ENCODE results near the gene PPEF1.

Gene PPEF1, protein sequence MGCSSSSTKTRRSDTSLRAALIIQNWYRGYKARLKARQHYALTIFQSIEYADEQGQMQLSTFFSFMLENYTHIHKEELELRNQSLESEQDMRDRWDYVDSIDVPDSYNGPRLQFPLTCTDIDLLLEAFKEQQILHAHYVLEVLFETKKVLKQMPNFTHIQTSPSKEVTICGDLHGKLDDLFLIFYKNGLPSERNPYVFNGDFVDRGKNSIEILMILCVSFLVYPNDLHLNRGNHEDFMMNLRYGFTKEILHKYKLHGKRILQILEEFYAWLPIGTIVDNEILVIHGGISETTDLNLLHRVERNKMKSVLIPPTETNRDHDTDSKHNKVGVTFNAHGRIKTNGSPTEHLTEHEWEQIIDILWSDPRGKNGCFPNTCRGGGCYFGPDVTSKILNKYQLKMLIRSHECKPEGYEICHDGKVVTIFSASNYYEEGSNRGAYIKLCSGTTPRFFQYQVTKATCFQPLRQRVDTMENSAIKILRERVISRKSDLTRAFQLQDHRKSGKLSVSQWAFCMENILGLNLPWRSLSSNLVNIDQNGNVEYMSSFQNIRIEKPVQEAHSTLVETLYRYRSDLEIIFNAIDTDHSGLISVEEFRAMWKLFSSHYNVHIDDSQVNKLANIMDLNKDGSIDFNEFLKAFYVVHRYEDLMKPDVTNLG

DNA sequence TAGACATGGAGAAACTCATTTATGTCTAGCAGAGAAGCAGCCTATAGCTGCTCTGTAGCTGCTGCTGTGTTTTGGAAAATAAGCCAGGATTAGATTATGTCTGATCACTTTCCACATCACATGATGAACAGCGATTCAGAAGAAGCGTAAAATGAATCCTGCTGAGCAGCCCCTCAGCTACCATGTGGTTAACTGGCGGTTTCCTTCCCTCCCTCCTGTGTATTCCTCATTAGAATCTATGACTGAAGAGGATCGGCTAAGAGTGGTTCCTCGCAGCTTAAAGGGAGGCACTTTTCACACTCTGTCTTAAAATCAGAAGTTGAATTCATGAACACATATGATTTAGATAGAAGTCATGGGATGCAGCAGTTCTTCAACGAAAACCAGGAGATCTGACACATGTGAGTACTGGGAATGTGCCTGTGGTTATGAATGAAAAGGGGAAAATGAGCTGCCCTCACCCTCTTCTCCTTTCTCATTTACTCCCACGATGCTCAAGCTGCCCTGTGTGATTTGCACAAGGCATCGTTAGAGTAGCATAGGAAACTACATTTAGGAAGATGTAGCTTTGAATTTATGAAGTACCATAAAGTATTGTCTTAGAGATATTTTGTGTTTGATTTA lies at the start of gene PPEF1:
Gene PPEF1 (plus strand): TSS at position 220 of the 624 bp plus-strand sequence. CDS start 136 bp downstream, at position 356.
- H3K27ac ChIP-seq = no peak within 1 kb of the TSS

DNA sequence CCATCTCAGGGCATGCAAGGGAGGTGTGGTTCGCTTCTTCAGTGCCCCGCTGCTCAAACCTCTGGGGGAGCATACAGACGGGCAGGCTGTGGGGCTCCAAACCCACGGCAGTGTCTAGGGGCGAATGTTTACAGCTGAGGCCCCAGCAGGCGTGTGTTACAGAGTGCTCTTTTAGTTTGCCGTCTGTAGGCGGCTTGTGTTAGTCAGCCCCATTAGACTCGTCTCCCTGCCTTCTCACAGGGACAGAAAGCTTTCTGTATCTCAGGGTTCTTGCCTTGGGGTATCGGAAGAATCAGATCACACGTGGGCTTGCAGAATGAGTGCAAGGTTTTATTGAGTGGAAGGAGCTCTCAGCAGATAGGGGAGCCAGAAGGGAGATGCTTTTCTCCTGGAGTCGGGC lies 46.2 kb upstream of the PPEF1 start:
- no peak for DNase-seq (ENCODE audit: low read depth, low spot score)

More for the DNA sequence above, at the start of gene PPEF1:
- DNase-seq (ENCODE audit: low read depth, low spot score) = no peak

DNA sequence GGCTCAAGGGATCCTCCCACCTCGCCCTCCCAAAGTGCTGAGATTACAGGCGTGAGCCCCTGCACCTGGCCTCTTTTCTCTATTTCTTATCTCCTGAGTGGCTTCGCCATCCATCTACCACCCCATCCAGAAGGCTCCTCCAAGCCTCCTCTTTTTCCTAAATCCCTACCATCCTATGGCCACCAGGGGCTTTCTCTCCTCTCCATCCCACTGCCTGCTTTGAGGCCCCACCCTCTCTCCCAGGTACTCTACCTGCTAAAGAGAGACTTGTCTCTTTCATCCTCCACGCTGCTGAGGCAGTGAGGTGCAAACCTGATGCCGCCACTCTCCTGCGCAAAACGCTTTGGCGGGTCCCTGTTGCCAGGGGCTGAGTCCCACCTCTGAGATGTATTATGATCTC lies 42.5 kb upstream of the PPEF1 start:
- no peak for DNase-seq (ENCODE audit: low read depth, low spot score)
- no peak overlapping the region for H3K27ac ChIP-seq

More for the DNA sequence above, 46.2 kb upstream of the PPEF1 start:
- H3K27ac ChIP-seq = no peak overlapping the region

DNA sequence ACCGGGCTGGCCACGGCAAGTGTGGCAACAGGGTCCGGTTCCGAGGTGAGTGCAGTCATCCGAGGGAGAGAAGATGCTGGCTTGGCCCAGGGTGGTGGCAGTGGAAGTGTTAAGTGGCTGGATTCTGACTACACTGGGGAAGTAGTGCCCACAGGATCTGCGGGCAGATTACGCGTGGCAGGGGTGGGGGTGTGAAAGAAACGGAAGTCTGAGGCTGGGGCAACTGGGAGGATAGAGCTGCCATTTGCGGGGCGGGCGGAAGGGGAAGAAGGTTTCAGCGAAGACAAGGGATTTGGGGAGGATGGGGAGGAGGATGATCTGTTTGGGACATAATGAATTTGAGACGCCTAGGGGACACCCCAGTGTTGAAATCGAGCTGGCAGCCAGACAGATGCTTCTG lies 40.8 kb upstream of the PPEF1 start:
- H3K27ac ChIP-seq = no peak overlapping the region
- no peak for DNase-seq (ENCODE audit: low read depth, low spot score)

DNA sequence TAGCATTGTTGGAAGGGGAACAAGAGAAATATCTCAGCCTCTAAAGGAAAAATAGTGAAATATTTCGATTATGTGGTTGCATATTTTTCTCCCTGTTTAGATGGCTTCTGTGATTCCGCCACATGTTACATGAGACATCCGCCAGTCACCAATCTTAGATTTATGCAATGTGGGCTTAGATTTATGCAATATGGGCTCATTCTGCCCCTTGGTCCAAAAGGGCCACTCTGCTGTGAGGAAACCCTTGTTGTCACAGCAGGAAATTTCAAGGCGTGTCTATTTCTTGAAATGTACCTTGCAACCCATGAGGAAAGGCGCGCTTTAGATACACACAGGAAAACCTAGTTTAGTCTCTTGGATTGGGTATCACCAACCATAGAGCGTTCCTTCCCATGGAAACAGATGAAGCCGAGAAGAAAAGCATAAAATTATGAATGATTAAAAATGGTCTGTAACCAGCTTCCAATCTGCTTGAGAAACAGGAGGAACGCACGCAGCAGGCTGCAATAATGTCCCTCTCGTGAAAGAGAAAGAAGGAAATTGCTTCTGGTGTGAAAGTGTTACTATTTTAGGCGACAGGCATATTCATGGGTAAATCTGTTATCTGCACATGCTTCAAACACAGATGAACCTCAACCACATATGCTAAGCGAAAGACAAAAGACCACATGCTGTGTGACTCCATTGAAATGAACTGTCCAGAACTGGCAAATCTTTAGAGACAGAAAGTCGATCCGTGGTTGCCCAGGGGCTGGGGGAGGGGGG lies 39.2 kb upstream of the PPEF1 start:
- no peak for DNase-seq (ENCODE audit: low read depth, low spot score)

DNA sequence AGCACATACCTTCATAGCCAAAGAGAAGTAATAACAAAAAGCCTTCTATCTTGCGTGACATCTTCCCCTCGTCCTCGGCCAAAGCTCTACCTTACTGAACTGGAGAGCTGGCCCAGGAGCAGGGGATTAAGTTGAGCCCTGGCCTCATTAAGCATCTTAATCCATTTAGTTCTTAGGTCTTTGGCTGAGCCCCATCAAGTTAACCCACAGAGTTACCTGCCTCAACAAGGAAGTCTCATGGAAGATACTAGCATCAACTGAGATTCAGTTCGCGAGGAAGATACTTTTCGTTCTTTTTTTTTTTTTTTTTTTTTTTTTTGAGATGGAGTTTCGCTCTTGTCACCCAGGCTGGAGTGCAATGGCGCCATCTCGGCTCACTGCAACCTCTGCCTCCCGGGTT lies 35.4 kb upstream of the PPEF1 start, which contains the start of gene RS1:
Gene RS1 (minus strand): TSS at position 101 of the 400 bp plus-strand sequence. CDS start 40 bp downstream, at position 61.
- no peak within 1 kb of the TSS for H3K27ac ChIP-seq
- DNase-seq (ENCODE audit: low read depth, low spot score) = no peak

More for the DNA sequence above, 39.2 kb upstream of the PPEF1 start:
- no peak overlapping the region for H3K27ac ChIP-seq

DNA sequence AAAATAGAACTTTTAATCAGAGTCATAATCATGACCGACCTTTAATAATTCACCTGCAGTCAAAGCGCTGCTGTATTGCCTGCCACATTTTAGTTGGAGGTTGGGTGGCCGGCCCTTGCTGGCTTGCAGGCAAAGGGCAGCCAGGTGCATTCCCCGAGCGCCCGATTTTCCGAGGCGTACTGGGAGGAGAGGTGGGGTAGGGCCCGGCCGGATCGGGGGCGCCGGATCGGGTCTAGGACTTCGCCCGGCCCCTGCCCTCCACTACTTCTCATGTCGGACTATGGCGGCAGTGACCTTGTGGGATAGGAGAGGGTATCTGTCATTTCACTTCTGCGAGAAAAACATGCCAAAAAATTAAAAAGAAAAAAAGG lies 33.0 kb upstream of the PPEF1 start:
- DNase-seq (ENCODE audit: low read depth, low spot score) = no peak

DNA sequence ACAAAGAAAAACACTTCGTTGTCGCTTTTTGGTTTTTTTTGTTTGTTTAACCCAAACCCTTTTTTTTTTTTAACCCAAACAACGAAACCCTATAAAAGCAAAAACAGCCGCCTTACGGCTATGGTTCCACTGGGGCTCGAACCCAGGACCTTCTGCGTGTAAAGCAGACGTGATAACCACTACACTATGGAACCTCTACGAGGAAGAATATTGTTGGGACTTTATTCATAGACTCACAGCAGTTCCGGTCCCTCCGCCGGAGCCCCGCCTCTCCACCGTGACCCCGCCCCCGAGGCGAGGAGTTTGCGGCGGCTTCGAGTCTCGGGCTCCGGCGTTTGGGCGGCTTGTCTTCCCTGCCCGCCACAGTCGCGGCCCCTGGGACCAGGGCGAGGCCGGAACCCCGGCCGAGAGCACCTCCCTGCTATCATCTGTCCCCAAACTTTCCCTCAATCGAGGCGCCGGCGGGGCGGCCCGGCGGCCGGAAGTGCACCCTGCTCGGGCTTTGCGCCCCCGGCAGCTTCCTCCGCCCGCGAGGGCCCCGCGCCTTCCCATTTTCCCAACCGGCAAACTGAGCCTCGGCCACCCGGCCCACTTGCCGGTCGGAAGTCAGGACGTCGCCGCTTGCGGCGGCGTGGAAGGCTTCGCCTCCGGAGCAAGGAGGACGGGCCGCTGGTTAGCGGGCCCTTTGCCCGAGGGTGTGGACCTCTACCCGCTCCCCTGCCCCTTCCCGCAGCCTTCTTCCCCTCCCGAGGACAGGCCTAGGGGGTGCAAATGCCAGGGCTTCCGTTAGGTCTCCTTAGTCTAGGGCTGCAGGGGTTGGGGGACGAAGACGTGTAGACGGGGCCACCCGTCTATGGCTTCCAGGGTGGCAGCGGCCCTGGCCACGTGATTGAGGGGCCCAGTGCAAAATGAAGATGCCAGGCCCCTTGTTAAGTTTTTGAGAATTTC lies 32.4 kb upstream of the PPEF1 start:
- no peak for DNase-seq (ENCODE audit: low read depth, low spot score)
- peak overlapping the region; percentile 40 for H3K27ac ChIP-seq

More for the DNA sequence above, 33.0 kb upstream of the PPEF1 start:
- H3K27ac ChIP-seq = no peak overlapping the region

DNA sequence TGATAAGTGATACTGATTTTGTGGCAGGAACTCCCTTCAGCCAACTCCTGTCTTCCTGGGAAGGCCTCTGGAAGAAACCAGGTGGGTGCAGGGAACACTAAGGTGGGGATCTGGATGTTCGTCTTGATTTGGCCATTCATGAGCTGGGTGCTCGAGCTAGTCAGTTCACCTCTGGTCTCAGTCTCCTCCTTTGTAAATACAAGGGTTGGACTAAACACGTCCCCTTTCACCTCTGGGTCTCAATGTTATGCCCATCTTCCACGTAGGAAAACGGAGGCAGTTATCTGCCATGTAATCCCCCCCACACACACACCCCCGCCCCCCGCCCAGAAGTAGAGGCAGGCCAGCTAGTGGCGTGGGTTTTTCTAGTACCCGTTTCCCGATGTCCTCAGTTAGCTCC lies 31.4 kb upstream of the PPEF1 start:
- DNase-seq (ENCODE audit: low read depth, low spot score) = no peak
- H3K27ac ChIP-seq = no peak overlapping the region

DNA sequence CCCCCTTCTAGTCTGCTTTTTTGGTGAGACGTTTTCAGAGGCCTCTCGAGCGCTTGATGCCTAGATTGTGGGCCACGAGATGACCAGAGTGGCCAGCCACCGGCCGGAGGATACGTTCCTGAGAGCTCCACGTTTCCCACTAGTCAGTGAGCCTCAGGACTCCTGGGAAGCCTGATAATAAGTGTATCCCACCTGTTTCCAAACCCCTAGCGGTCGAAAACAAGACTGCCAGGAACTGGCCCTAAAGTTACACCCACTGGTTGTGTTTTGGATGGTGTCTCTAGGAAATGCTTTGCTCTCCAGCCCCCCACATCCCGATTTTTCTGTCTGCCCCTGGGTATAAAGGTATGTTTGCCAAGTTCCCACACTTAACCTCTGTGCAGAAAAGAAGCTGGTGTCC lies 31.0 kb upstream of the PPEF1 start:
- DNase-seq (ENCODE audit: low read depth, low spot score) = no peak
- no peak overlapping the region for H3K27ac ChIP-seq

DNA sequence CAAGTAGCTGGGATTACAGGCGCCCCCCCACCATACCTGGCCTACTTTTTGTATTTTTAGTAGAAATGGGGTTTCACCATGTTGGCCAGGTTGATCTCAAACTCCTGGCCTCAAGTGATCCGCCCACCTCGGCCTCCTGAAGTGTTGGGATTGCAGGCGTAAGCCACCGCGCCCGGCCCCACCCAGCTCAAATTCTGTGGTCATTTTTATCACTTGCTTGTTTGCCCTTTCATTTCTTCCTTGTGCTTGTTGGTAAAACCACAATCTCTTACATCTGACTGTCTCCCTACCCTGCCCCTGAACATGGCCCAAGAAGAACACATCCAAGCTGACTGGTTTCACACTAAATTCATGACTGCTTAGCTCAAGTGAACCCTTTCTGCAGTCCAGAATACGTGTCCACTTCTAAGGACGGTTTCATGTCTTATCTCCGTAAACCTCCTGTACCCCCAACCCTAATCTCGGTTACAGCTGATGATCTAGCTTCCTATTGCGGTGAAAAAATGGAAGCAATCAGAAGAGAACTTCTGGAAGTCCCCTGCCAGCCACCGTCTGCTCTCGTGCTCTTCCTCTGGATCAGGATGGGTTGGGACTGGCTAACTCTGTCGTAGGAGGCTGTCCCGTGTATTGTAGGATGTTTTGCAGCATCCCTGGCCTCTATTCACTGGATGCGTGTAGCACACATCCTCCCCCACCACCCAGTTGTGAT lies 30.1 kb upstream of the PPEF1 start:
- no peak overlapping the region for H3K27ac ChIP-seq
- no peak for DNase-seq (ENCODE audit: low read depth, low spot score)

DNA sequence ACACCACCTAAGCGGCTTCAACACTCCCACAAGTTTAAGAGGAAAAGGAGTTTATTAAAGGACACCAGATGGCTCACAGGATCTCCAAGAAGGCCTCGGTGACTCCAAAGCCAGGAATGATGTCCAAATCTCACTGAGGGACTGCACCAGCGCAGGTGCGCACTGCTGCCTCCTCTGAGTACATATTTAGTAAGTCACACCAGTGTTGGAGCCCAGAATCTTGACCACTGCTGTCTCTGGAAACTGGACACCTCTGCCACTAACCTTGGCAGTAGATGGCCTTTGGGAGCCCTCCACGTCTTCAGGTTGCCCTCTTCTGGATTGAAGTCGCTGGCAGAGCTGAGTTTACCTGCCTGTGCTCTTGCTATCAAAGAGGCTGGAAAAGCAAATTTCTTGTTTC lies 25.4 kb upstream of the PPEF1 start:
- DNase-seq (ENCODE audit: low read depth, low spot score) = no peak
- H3K27ac ChIP-seq = no peak overlapping the region

DNA sequence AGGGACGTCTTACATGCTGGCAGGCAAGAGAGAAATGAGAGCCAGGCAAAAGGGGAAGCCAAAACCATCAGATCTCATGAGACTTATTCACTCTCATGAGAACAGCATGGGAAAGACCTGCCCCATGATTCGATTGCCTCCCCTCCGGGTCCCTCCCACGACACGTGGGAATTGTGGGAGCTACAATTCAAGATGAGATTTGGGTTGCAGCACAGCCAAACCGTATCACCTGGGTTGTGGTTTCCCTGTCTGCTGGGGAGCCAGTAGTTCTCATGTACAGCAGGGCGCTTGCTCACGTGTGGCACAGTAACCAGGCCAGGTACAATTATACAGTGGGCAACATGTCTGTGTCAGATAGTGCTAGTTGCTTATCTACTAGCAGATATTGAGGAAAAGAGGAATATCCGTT lies 24.5 kb upstream of the PPEF1 start:
- no peak for DNase-seq (ENCODE audit: low read depth, low spot score)

DNA sequence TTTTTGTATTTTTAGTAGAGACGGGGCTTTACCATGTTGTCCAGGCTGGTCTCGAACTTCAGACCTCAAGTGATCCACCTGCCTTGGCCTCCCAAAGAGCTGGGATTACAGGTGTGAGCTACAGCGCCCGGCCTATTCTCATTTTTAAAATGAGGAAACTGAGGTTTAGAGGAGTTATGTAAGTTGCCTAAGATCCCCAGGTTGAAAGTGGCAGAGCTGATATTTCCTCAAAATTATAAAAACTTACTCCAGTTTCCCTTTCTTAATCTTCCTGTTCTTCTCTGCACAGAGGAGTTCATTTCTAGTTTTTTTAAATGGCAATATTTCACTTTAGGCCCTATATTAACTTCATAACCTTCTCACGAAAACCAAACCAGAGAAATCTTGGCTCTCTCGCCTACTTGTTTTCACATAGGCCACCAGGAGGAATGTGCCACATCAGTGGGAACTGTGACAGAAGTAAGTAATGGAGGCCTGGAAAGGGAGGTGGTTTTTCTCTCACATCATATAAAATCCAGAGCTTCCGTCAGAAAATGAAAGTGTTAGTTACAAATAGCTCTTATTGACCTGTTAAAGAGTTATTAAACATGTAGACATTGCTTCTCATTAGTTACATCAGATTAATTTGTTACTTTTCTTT lies 19.5 kb upstream of the PPEF1 start:
- H3K27ac ChIP-seq = no peak overlapping the region
- no peak for DNase-seq (ENCODE audit: low read depth, low spot score)

More for the DNA sequence above, 24.5 kb upstream of the PPEF1 start:
- H3K27ac ChIP-seq = no peak overlapping the region

DNA sequence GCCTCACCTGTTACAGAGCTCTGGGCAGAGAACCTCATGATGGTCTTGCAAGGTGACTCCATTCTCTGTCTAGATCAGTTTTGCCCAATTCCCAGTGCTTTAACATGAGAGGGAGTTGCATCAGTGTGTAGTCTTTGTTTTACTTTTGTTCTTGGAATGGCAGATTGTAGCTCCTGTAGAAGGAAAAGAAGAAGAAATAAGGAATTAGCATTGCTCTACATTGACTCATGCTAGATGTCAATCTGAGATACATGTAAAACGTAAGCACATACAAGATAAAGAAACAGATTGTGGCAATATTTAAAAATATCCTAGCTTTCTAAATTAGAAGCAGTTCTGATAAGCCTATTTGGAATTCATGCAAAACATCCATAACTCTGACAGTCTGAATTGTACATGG lies 16.0 kb upstream of the PPEF1 start:
- no peak overlapping the region for H3K27ac ChIP-seq
- no peak for DNase-seq (ENCODE audit: low read depth, low spot score)

DNA sequence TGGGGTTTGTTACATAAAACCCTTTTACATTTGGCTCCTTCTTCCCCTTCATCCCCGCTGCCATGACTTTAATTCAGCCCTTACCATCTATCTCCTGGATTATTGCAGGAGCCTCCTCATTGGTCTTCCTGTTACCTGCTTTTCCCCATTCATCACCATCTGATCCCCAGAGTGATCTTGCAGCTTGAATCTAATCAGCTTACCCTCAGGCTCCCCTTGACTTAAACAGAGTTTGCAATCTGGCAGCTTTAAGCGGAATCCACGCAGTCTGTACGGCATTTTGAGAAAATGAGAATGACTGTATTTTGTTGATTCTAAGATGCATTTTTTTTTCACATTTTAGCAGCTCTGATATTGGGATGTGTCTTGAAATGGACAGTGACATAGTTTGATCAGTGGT lies 14.9 kb upstream of the PPEF1 start:
- no peak overlapping the region for H3K27ac ChIP-seq

DNA sequence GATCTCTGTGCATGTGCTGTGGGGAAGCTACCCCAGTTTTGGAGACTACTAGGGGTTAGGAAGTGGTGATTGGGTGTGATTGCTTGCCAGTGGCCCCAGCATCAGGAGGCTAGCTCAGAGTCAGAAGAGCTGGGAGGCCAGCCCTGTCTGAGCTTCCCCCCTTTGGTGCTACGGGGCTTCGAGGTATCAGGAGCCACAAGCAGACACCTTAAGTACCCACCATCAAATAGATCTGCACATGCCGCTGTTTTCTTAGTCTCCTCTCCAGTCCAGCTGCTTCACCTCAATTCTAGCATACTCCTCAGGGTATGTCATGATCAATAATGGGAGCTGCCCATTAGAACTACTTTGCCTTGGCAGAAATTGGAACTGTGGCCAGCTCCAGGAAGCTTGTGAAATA lies 10.8 kb upstream of the PPEF1 start:
- DNase-seq (ENCODE audit: low read depth, low spot score) = no peak
- no peak overlapping the region for H3K27ac ChIP-seq

More for the DNA sequence above, 14.9 kb upstream of the PPEF1 start:
- DNase-seq (ENCODE audit: low read depth, low spot score) = no peak
